Measurements from ENCODE around the gene CALHM1.

The CALHM1 gene

GRCh38 chr10:103452506-103453230, 6.0 kb downstream of the CALHM1 start:
- DNase-seq: no peak

GRCh38 chr10:103451831-103452505, 6.7 kb downstream of the CALHM1 start, which contains the start of gene CALHM2:
CALHM2 (minus strand) TSS chr10:103452370; CDS start chr10:103449941, 2,429 bp downstream.
- DNase-seq: peak; percentile 6

GRCh38 chr10:103451091-103451813, 7.4 kb downstream of the CALHM1 start:
- DNase-seq: no peak

GRCh38 chr10:103450201-103450695, 8.5 kb downstream of the CALHM1 start:
- no peak for DNase-seq

- DNase-seq: no peak
Measured at GRCh38 chr10:103449208-103450144, 9.2 kb downstream of the CALHM1 start.

- no peak for DNase-seq
Measured at GRCh38 chr10:103448746-103449145, 10.0 kb downstream of the CALHM1 start.

- DNase-seq: no peak
Measured at GRCh38 chr10:103447187-103447586, 11.5 kb downstream of the CALHM1 start.

- no peak for DNase-seq
Measured at GRCh38 chr10:103445767-103446567, 12.7 kb downstream of the CALHM1 start.

GRCh38 chr10:103445366-103445765, 13.3 kb downstream of the CALHM1 start:
- DNase-seq: no peak

- DNase-seq: no peak
Measured at GRCh38 chr10:103444478-103444877, 14.2 kb downstream of the CALHM1 start.

GRCh38 chr10:103443475-103444185, 15.1 kb downstream of the CALHM1 start:
- no peak for DNase-seq

- DNase-seq: no peak
Measured at GRCh38 chr10:103442031-103442461, 16.7 kb downstream of the CALHM1 start.

- no peak for DNase-seq
Measured at GRCh38 chr10:103441611-103442010, 17.1 kb downstream of the CALHM1 start.

GRCh38 chr10:103441206-103441605, 17.5 kb downstream of the CALHM1 start:
- no peak for DNase-seq

- DNase-seq: no peak
Measured at GRCh38 chr10:103440416-103440815, 18.3 kb downstream of the CALHM1 start.

- DNase-seq: no peak
Measured at GRCh38 chr10:103439776-103440175, 18.9 kb downstream of the CALHM1 start.

- no peak for DNase-seq
Measured at GRCh38 chr10:103433858-103434257, 24.8 kb downstream of the CALHM1 start.

GRCh38 chr10:103431902-103432301, 26.8 kb downstream of the CALHM1 start:
- DNase-seq: no peak

GRCh38 chr10:103429647-103430046, 29.1 kb downstream of the CALHM1 start:
- no peak for DNase-seq

- no peak for DNase-seq
Measured at GRCh38 chr10:103428989-103429643, 29.6 kb downstream of the CALHM1 start.
